HG02840 (cell line): ENCODE measurements around the gene OR2G3.

Experiments
- ATAC-seq: cut with Tn5 transposase; IDR thresholded peaks from one replicate; pipeline ENCODE4 v1.9.1; 2021; ENCODE audit warnings: mild to moderate bottlenecking, moderate library complexity, moderate number of reproducible peaks; ENCODE audit not compliant: unreplicated experiment, low FRiP score

Gene OR2G3

DNA sequence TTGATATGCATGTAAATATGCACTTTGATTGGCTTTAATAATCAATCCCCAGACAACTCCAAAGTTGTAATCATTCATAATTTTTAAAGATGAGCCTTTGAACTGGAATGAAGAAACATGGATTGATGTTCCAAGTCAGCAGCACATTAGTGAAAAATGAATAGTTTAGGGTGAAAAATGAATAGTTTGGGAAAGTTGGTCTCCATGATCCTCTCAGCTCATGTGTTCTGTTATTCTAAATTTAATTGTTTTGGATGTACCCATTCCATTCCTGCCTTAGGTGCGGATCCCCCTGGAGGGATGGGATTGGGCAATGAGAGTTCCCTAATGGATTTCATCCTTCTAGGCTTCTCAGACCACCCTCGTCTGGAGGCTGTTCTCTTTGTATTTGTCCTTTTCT is at the start of gene OR2G3:
TSS of gene OR2G3 (plus strand) at position 301 of the 400 bp plus-strand sequence. CDS start at position 301, 0 bp downstream.
- no peak for ATAC-seq

- ATAC-seq: no peak
These were observed 47.3 kb upstream of the OR2G3 start for GRCh38 chr1:247557926-247558674.

DNA sequence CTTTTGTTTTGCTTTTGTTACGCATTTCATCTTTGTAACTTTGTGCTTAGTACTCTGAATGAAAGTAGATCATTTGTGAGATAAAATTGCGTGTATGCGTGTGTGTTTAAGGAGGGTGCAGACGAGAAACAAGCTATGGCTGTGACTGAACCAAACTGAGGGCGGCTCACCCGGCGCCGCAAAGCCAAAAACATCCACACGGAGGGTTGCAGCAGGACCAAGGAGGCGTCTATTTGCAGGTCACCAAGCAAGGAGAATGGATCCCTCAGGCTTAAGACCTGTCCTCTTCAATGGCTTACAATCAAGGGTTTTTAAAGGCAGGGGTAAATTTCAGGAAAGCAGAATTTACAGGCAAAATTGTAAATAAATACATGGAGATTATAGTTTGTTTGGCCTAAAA is 43.7 kb upstream of the OR2G3 start:
- ATAC-seq: no peak

- no peak for ATAC-seq
These were observed 43.2 kb upstream of the OR2G3 start for GRCh38 chr1:247562198-247562597.

DNA sequence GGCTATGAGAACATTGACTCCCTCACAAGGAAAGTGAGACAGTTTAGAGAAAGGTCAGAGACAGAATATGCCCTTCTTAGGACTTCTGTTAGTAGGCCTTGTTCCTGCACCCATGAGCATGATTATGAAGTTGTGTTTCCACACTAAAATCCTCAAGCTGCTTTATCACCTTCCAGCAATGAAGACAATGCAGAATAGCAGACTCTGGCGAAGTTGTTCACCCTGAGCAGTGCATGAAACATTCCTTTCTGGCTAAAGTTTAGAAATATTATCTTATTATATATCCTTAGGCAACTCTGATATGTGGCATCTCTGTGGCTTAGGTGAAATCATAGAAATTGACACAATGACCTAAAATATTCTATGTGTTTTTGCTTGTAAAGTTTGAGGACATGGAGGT is 31.1 kb upstream of the OR2G3 start:
- no peak for ATAC-seq

GRCh38 chr1:247574664-247575063 is 30.7 kb upstream of the OR2G3 start:
- no peak for ATAC-seq

DNA sequence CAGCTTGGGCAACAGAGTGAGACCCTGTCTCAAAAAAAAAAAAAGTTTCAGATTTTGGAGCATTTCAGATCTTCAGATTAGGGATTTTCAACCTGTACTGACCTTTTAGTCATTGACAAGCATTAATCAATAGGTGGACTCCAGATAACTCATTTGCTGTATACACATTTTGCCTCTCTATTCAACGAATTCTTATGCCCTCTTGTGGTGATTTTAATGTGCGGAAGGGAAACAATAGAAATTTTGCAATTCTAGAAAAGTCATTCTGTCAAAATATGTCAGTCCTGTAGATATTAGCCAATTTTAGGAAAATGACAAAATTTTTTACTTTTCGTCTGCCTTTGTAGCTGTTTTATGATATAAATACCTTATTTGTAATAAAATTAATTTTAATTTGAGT is 28.9 kb upstream of the OR2G3 start:
- no peak for ATAC-seq

- no peak for ATAC-seq
These were observed 26.4 kb upstream of the OR2G3 start for GRCh38 chr1:247578946-247579460.

- no peak for ATAC-seq
These were observed 17.3 kb upstream of the OR2G3 start, which contains the start of gene OR2G2 for GRCh38 chr1:247588060-247588459. TSS of gene OR2G2 (plus strand) at chr1:247588360. CDS start at chr1:247588360, 0 bp downstream.

DNA sequence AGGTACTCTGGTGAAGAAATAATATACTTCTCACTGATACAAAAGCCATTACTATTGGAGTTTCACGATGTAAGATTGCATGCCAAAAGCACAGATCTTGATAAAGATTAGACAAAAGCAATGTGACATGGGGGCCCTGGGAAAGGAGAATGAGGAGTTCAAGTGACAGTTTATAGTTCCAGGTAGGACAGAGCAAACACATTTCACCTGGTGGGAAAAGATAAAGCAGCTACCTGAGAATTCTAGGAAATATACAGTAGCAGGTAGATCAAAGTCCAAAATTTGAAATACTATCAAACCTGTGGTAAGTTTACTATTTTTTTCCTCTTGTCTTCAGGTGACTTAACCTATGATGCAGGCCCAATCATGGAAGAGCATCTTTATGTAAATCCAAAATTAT is 8.0 kb downstream of the OR2G3 start:
- ATAC-seq: no peak

- ATAC-seq: no peak
These were observed 9.2 kb downstream of the OR2G3 start for GRCh38 chr1:247614625-247615024.

DNA sequence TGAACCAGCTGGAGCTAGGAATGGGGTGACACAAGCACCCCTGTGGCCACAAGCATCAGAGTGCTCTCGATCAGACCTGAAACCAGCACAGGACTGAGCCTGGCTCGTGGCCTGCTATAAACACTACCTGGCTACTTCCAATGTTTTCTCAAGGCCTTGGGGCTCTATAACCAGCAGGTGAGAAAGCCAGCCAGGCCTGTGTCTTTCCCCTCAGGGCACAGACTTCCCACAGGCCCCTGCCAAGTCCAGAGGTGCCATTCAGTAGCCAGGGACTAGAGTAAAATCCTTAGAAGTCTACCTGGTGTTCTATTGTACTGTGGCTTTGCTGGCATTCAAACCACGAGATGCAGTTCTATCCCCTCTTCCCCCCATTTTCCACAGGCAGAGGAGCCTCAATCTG is 22.6 kb downstream of the OR2G3 start:
- no peak for ATAC-seq

- no peak for ATAC-seq
These were observed 32.6 kb downstream of the OR2G3 start for GRCh38 chr1:247638011-247638410.

GRCh38 chr1:247638781-247639180 is 33.4 kb downstream of the OR2G3 start:
- ATAC-seq: no peak

- ATAC-seq: no peak
These were observed 34.1 kb downstream of the OR2G3 start for GRCh38 chr1:247639381-247639981.

- no peak for ATAC-seq
These were observed 37.4 kb downstream of the OR2G3 start for GRCh38 chr1:247642742-247643141.

GRCh38 chr1:247646867-247647266 is 41.5 kb downstream of the OR2G3 start:
- ATAC-seq: no peak

- ATAC-seq: no peak
These were observed 42.5 kb downstream of the OR2G3 start for GRCh38 chr1:247647864-247648263.

DNA sequence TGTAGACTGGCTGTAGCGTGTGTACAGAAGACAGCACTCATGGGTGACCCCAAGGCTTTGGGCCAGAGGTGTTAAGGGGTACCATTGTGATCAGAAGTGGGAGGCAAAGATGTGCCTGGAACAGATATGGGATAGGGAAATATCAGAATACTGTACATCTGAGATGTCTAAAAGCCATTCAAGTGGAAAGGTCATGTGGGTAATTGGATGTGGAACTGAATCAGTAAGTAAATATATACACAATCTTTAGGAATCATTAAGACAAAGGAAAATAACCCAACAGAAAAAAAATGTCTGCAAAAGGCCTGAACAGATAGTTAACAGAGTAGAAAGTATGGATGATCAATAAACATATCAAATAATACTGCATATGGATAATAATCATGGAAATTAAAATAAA is 47.7 kb downstream of the OR2G3 start:
- ATAC-seq: no peak
